ENCODE data around the gene TMUB1. TPM values are rescaled to one million over a fixed set of nuclear protein-coding genes. Genes with fewer than 3 reads are reported as not detected.
A peak's percentile ranks its signal among the peaks of the same experiment; 100 is the strongest.

Gene TMUB1
- total RNA-seq, 1 experiment from 2014 or later = 51.2 TPM

DNA sequence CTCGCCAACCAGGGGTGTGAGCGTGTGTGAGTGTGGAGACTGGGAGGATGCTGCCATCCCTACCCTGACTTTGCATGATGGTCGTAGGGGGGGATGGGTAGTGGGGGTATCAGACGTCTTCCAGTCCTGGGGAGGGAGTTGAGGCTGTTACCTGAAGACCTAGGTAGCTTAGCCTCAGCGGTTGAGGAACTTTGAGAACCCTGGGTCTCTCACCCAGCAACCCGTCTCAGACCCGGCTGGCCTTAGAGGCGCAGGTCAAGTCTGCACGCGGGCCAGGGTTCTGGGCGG, 21.2 kb downstream of the TMUB1 start:
- H3K27ac Mint-ChIP-seq (ENCODE audit: unreplicated experiment) = no peak overlapping the region
- H3K27me3 Mint-ChIP-seq (ENCODE audit: unreplicated experiment) = no peaks in the 10 kb centered on the region
- BruUV-seq (replicated peaks) = no TSS peak
- TF ChIP-seq, protein P1, sequence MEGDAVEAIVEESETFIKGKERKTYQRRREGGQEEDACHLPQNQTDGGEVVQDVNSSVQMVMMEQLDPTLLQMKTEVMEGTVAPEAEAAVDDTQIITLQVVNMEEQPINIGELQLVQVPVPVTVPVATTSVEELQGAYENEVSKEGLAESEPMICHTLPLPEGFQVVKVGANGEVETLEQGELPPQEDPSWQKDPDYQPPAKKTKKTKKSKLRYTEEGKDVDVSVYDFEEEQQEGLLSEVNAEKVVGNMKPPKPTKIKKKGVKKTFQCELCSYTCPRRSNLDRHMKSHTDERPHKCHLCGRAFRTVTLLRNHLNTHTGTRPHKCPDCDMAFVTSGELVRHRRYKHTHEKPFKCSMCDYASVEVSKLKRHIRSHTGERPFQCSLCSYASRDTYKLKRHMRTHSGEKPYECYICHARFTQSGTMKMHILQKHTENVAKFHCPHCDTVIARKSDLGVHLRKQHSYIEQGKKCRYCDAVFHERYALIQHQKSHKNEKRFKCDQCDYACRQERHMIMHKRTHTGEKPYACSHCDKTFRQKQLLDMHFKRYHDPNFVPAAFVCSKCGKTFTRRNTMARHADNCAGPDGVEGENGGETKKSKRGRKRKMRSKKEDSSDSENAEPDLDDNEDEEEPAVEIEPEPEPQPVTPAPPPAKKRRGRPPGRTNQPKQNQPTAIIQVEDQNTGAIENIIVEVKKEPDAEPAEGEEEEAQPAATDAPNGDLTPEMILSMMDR (IDR thresholded peaks at IDR 0.05; ENCODE audit: unreplicated experiment) = no peak
- intact Hi-C loops (cut with micrococcal nuclease; ENCODE audit: unreplicated experiment) = no loop called here
- H3K4me1 Mint-ChIP-seq (ENCODE audit: low read depth, unreplicated experiment) = peaks cover 29% of the 10 kb centered on the region
- CTCF ChIA-PET = interaction anchor here (1.7 kb wide), 1 partner anchor 34 kb away, joined by 5 read pairs; the partner anchor contains the start of gene ABCB8
- H3K9me3 Mint-ChIP-seq (ENCODE audit: low read depth, unreplicated experiment) = no peaks in the 10 kb centered on the region
- no peak for DNase-seq
- H3K36me3 Mint-ChIP-seq (ENCODE audit: insufficient read depth, unreplicated experiment) = peaks cover 82% of the 10 kb centered on the region
- peak overlapping the region; percentile 94 for H3K4me3 Mint-ChIP-seq (ENCODE audit: low read depth, unreplicated experiment)

DNA sequence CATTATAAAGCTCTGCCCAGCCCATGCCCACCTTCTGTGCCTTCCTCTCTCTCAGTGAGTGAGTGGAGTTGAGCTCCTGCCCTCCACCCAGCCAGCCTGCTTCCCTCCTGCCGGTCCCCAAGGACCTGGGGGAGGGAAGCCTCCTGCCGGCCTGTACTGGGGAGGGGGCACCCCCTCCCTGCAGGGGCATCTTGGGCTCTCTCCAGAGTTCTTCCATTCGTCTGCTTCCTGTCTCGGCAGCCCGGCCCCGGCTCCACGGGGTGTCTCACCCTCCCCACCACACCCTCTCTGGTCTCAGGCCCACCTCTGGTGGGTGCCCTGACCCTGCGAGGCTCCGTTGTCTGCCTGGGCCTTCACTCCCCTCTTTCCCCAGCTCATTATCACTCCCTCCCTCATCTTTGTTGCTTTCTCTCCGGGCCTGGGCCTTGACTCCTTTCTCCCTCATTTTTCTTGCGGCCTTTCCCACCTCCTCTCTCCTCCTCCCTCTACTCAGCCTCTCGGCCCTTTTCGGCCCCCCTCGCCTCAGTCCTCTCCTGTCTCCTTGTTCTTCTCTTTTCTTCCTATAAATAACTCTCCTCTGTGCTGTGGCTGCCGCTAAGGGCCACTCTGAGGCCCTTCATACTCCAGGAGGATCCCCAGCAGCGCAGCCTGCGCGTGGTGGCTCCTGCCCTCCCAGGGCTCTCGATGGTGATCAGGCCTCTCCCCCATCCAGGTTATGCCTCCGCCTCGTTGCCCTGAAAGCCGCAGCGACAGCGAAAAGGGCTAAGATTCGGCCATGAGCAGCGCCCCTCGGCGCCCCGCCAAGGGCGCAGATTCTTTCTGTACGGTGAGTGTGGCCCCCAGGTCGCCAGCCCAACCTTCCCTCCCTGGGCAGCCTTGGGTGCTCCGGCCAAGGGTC, 21.8 kb downstream of the TMUB1 start:
- BruUV-seq (replicated peaks) = no TSS peak
- peak overlapping the region; percentile 94 for H3K4me3 Mint-ChIP-seq (ENCODE audit: low read depth, unreplicated experiment)
- intact Hi-C loops (cut with micrococcal nuclease; ENCODE audit: unreplicated experiment) = no loop called here
- CTCF ChIA-PET = interaction anchor here (0.6 to 1.7 kb wide), 3 partner anchors 33 to 789 kb away, joined by 3 to 5 read pairs (median 3); partner anchors contain the start of gene ABCB8
- DNase-seq = no peak
- peaks cover 82% of the 10 kb centered on the region for H3K36me3 Mint-ChIP-seq (ENCODE audit: insufficient read depth, unreplicated experiment)
- peaks cover 33% of the 10 kb centered on the region for H3K4me1 Mint-ChIP-seq (ENCODE audit: low read depth, unreplicated experiment)
- no peaks in the 10 kb centered on the region for H3K9me3 Mint-ChIP-seq (ENCODE audit: low read depth, unreplicated experiment)
- H3K27me3 Mint-ChIP-seq (ENCODE audit: unreplicated experiment) = no peaks in the 10 kb centered on the region
- TF ChIP-seq, protein P1 (IDR thresholded peaks at IDR 0.05; ENCODE audit: unreplicated experiment) = no peak
- no peak overlapping the region for H3K27ac Mint-ChIP-seq (ENCODE audit: unreplicated experiment)

DNA sequence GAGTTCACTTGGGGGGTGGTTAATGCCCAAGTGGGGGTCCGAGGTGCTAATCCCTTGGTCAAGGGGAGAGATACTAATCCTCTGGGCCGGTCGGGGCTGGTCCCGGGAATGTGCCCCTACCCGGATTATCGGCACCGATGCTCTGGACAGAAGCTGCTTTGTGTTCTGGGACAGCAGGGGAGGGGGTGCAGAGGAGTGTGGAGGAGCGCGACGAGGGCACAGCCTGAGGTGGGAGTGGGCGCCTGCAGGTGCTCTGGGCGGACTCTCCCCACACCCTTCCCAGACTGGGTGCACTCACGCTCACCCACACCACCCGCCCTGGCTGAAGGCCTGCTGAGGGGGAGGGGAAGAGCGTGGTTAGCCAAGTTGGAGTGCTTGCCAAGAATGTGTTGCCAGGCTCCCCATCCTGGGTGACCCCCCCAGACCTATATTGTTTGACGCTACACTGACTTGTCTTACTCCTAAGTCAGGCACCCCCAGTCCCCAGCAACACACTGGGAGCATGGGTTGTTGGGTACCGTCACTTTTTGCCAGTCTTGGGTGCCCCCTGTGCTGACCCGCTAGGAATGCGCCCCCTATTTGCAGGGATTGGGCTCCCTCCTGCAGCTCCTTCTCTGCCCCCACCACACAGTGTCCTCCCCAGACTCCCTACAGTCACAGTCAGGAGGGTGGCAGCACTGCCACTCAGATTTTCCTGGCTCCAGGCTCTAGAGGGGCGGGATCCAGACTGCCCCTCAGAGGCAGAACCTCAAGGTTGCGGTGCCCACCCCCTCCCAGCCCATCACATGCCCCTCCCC, 22.7 kb downstream of the TMUB1 start:
- intact Hi-C loops (cut with micrococcal nuclease; ENCODE audit: unreplicated experiment) = no loop called here
- H3K27me3 Mint-ChIP-seq (ENCODE audit: unreplicated experiment) = no peaks in the 10 kb centered on the region
- BruUV-seq (replicated peaks) = no TSS peak
- TF ChIP-seq, protein P1 (IDR thresholded peaks at IDR 0.05; ENCODE audit: unreplicated experiment) = no peak
- H3K4me1 Mint-ChIP-seq (ENCODE audit: low read depth, unreplicated experiment) = peaks cover 33% of the 10 kb centered on the region
- H3K4me3 Mint-ChIP-seq (ENCODE audit: low read depth, unreplicated experiment) = peak overlapping the region; percentile 94
- H3K36me3 Mint-ChIP-seq (ENCODE audit: insufficient read depth, unreplicated experiment) = peaks cover 81% of the 10 kb centered on the region
- CTCF ChIA-PET = interaction anchor here (0.6 to 1.2 kb wide), 5 partner anchors 16 to 790 kb away, joined by 3 to 4 read pairs (median 3); partner anchors contain the start of gene AGAP3
- DNase-seq = peak; percentile 49
- H3K27ac Mint-ChIP-seq (ENCODE audit: unreplicated experiment) = no peak overlapping the region
- no peaks in the 10 kb centered on the region for H3K9me3 Mint-ChIP-seq (ENCODE audit: low read depth, unreplicated experiment)

DNA sequence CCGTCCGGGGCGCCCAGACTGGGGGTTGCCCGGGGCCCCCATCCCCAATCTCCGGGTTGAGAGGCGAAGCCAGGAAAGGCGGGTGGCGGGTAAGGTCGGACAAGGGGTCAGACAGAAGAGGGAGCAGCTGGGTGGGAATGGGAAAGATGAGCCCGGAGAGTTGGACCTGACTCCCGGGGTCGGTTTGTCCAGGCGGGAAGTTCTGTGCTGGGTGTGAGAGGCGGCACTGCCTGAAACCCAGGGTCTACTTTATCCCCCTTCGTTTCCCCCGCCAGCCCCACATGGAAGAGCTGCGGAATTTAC, 23.2 kb downstream of the TMUB1 start:
- BruUV-seq (replicated peaks) = no TSS peak

More for the DNA sequence above, 23.2 kb downstream of the TMUB1 start:
- Mint-ChIP-seq H3K9me3 (ENCODE audit: low read depth, unreplicated experiment) (no peaks in the 10 kb centered on the region), H3K27ac (ENCODE audit: unreplicated experiment) (no peak overlapping the region), H3K4me3 (ENCODE audit: low read depth, unreplicated experiment) (peak overlapping the region; percentile 94), H3K36me3 (ENCODE audit: insufficient read depth, unreplicated experiment) (peaks cover 77% of the 10 kb centered on the region), H3K27me3 (ENCODE audit: unreplicated experiment) (no peaks in the 10 kb centered on the region), H3K4me1 (ENCODE audit: low read depth, unreplicated experiment) (peaks cover 33% of the 10 kb centered on the region)
- CTCF ChIA-PET = interaction anchor here (0.7 to 1.2 kb wide), 2 partner anchors 26 to 32 kb away, joined by 3 read pairs; partner anchors contain the start of gene AGAP3
- DNase-seq = no peak
- TF ChIP-seq, protein P1 (IDR thresholded peaks at IDR 0.05; ENCODE audit: unreplicated experiment) = peak; percentile 18
- intact Hi-C loops (cut with micrococcal nuclease; ENCODE audit: unreplicated experiment) = no loop called here
